Subcutaneous abdominal adipose tissue (tissue), 5 donors: Measurements from ENCODE around the gene CNTFR.

Source experiments
- H3K27ac ChIP-seq: one replicate; pipeline ENCODE4 v1.7.0; 2013; ENCODE audit warnings: low read depth, mild to moderate bottlenecking, inconsistent platforms, low read length, moderate library complexity
- H3K27me3 ChIP-seq, 5 donors: one replicate each; pipeline ENCODE4 v1.7.0; 2013; ENCODE audit warnings: low read length in 5 of 5, inconsistent platforms in 1 of 5; ENCODE audit not compliant: control insufficient read depth in 5 of 5, insufficient read depth in 4 of 5
- H3K36me3 ChIP-seq, 5 donors: one replicate each; pipeline ENCODE4 v1.7.0; 2013; ENCODE audit warnings: low read length in 5 of 5; ENCODE audit not compliant: control insufficient read depth in 5 of 5, insufficient read depth in 5 of 5
- H3K4me1 ChIP-seq, 5 donors: one replicate each; pipeline ENCODE4 v1.7.0; 2013; ENCODE audit warnings: low read length in 5 of 5, mild to moderate bottlenecking in 3 of 5, moderate library complexity in 1 of 5; ENCODE audit not compliant: control insufficient read depth in 5 of 5, insufficient read depth in 5 of 5
- H3K4me3 ChIP-seq, 5 donors: one replicate each; pipeline ENCODE4 v1.7.0; 2013; ENCODE audit warnings: low read length in 5 of 5, low read depth in 1 of 5
- H3K9ac ChIP-seq, 5 donors: one replicate each; pipeline ENCODE4 v1.7.0; 2013; ENCODE audit warnings: low read length in 5 of 5, mild to moderate bottlenecking in 4 of 5, moderate library complexity in 3 of 5
- H3K9me3 ChIP-seq, 5 donors: one replicate each; pipeline ENCODE4 v1.7.0; 2013; ENCODE audit warnings: low read length in 5 of 5; ENCODE audit not compliant: control insufficient read depth in 5 of 5
- donor health status: healthy.
- donor health status: healthy.
- donor health status: healthy.
- donor health status: healthy.
- donor health status: healthy.

Gene CNTFR

GRCh38 chr9:34572092-34572491 lies 17.4 kb downstream of the CNTFR start:
- Histone ChIP-seq H3K9me3 (no peaks in the 10 kb centered on the region), H3K27ac (no peak overlapping the region), H3K27me3 (peaks cover 0 to 11% (median 5%) of the 10 kb centered on the region in 5 donors), H3K36me3 (peaks cover 0 to 28% (median 19%) of the 10 kb centered on the region in 5 donors), H3K9ac (no peak overlapping the region), H3K4me3 (no peak overlapping the region), H3K4me1 (peaks cover 0 to 19% (median 4%) of the 10 kb centered on the region in 5 donors)

- Histone ChIP-seq H3K4me3 (no peak overlapping the region), H3K4me1 (peaks cover 0 to 19% (median 4%) of the 10 kb centered on the region in 5 donors), H3K9ac (no peak overlapping the region), H3K9me3 (no peaks in the 10 kb centered on the region), H3K27ac (no peak overlapping the region), H3K27me3 (peaks cover 0 to 8% (median 3%) of the 10 kb centered on the region in 5 donors), H3K36me3 (peaks cover 0 to 32% (median 18%) of the 10 kb centered on the region in 5 donors)
Measured at GRCh38 chr9:34571481-34571810, 18.1 kb downstream of the CNTFR start.

- no peaks in the 10 kb centered on the region for H3K9me3 ChIP-seq
- peaks cover 0 to 4% (median 2%) of the 10 kb centered on the region in 5 donors for H3K27me3 ChIP-seq
- H3K36me3 ChIP-seq: peaks cover 0 to 31% (median 18%) of the 10 kb centered on the region in 5 donors
- H3K27ac ChIP-seq: no peak overlapping the region
- H3K4me1 ChIP-seq: peaks cover 0 to 19% (median 4%) of the 10 kb centered on the region in 5 donors
- H3K9ac ChIP-seq: no peak overlapping the region
- H3K4me3 ChIP-seq: no peak overlapping the region
Measured at GRCh38 chr9:34570809-34571480, 18.6 kb downstream of the CNTFR start.

- H3K4me1 ChIP-seq: peaks cover 0 to 19% (median 4%) of the 10 kb centered on the region in 5 donors
- H3K27me3 ChIP-seq: peaks cover 0 to 3% (median 0%) of the 10 kb centered on the region in 5 donors
- H3K27ac ChIP-seq: no peak overlapping the region
- H3K36me3 ChIP-seq: peaks cover 0 to 33% (median 20%) of the 10 kb centered on the region in 5 donors
- no peak overlapping the region for H3K4me3 ChIP-seq
- no peak overlapping the region for H3K9ac ChIP-seq
- H3K9me3 ChIP-seq: no peaks in the 10 kb centered on the region
Measured at GRCh38 chr9:34570376-34570775, 19.1 kb downstream of the CNTFR start.

GRCh38 chr9:34568774-34569173 lies 20.8 kb downstream of the CNTFR start:
- H3K4me1 ChIP-seq: peaks cover 0 to 19% (median 4%) of the 10 kb centered on the region in 5 donors
- peaks cover 0 to 3% (median 0%) of the 10 kb centered on the region in 5 donors for H3K27me3 ChIP-seq
- no peak overlapping the region for H3K4me3 ChIP-seq
- H3K9ac ChIP-seq: no peak overlapping the region
- H3K27ac ChIP-seq: no peak overlapping the region
- peaks cover 0 to 42% (median 28%) of the 10 kb centered on the region in 5 donors for H3K36me3 ChIP-seq
- H3K9me3 ChIP-seq: no peaks in the 10 kb centered on the region

- Histone ChIP-seq H3K36me3 (peaks cover 0 to 43% (median 26%) of the 10 kb centered on the region in 5 donors), H3K9ac (no peak overlapping the region), H3K9me3 (no peaks in the 10 kb centered on the region), H3K27me3 (peaks cover 0 to 2% (median 0%) of the 10 kb centered on the region in 5 donors), H3K4me1 (peaks cover 0 to 19% (median 4%) of the 10 kb centered on the region in 5 donors), H3K4me3 (no peak overlapping the region), H3K27ac (no peak overlapping the region)
Measured at GRCh38 chr9:34568133-34568532, 21.4 kb downstream of the CNTFR start.

- Histone ChIP-seq H3K9me3 (peaks cover 0 to 5% (median 0%) of the 10 kb centered on the region in 5 donors), H3K4me1 (peaks cover 0 to 19% (median 4%) of the 10 kb centered on the region in 5 donors), H3K9ac (no peak overlapping the region), H3K27me3 (peaks cover 0 to 2% (median 0%) of the 10 kb centered on the region in 5 donors), H3K4me3 (no peak overlapping the region), H3K27ac (no peak overlapping the region), H3K36me3 (peaks cover 0 to 50% (median 22%) of the 10 kb centered on the region in 5 donors)
Measured at GRCh38 chr9:34566972-34567371, 22.6 kb downstream of the CNTFR start.

GRCh38 chr9:34566322-34566721 lies 23.2 kb downstream of the CNTFR start:
- peaks cover 0 to 50% (median 22%) of the 10 kb centered on the region in 5 donors for H3K36me3 ChIP-seq
- H3K4me3 ChIP-seq: no peak overlapping the region
- H3K27me3 ChIP-seq: peaks cover 0 to 2% (median 0%) of the 10 kb centered on the region in 5 donors
- peaks cover 0 to 6% (median 0%) of the 10 kb centered on the region in 5 donors for H3K9me3 ChIP-seq
- no peak overlapping the region for H3K27ac ChIP-seq
- peaks cover 0 to 12% (median 4%) of the 10 kb centered on the region in 5 donors for H3K4me1 ChIP-seq
- no peak overlapping the region for H3K9ac ChIP-seq

GRCh38 chr9:34565856-34566255 lies 23.7 kb downstream of the CNTFR start:
- Histone ChIP-seq H3K27ac (no peak overlapping the region), H3K9me3 (peaks cover 0 to 6% (median 0%) of the 10 kb centered on the region in 5 donors), H3K27me3 (peaks cover 0 to 2% (median 0%) of the 10 kb centered on the region in 5 donors), H3K9ac (no peak overlapping the region), H3K4me1 (peaks cover 2 to 10% (median 5%) of the 10 kb centered on the region in 5 donors), H3K4me3 (no peak overlapping the region), H3K36me3 (peaks cover 0 to 50% (median 22%) of the 10 kb centered on the region in 5 donors)

GRCh38 chr9:34564617-34565016 lies 24.9 kb downstream of the CNTFR start:
- Histone ChIP-seq H3K27ac (no peak overlapping the region), H3K27me3 (peaks cover 0 to 5% (median 0%) of the 10 kb centered on the region in 5 donors)

More at GRCh38 chr9:34564617-34565016, 24.9 kb downstream of the CNTFR start:
- peaks cover 0 to 15% (median 13%) of the 10 kb centered on the region in 5 donors for H3K4me1 ChIP-seq
- H3K9ac ChIP-seq: no peak overlapping the region
- H3K4me3 ChIP-seq: no peak overlapping the region
- peaks cover 0 to 6% (median 0%) of the 10 kb centered on the region in 5 donors for H3K9me3 ChIP-seq
- peaks cover 0 to 50% (median 22%) of the 10 kb centered on the region in 5 donors for H3K36me3 ChIP-seq
